Activated T-cell treated with anti-CD3 and anti-CD28 coated beads for 1 hour (primary cell): ENCODE measurements around the gene CD8A.
"Not testable (repeated sequence)": the region's sequence is repeated elsewhere in the genome, so short reads cannot be mapped to it uniquely, and the experiment has no call there.

Experiments
- DNase-seq: peaks from one replicate; pipeline ENCODE4 v3.0.0-alpha.2; 2020; ENCODE audit warnings: low read depth

Gene CD8A

DNA sequence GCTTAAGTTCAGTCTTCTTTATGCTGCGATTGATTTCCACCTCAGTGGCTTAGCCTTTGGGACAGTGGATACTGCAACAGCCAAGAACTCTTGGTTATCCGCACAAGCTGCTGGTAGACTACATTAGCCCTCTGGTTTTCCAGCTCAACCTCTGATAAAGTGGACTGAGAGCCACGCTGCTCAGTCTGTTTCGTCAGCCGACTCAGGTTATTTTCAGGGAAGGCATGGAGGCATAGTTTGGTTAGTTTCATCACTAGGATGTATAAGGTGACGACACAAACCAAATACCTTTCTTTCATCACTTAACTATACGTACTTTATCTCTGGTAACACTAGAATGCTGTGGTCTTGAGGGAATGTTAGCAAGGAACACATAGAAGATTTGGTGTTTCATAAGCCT, 14.2 kb downstream of the CD8A start:
- DNase-seq: no peak

DNA sequence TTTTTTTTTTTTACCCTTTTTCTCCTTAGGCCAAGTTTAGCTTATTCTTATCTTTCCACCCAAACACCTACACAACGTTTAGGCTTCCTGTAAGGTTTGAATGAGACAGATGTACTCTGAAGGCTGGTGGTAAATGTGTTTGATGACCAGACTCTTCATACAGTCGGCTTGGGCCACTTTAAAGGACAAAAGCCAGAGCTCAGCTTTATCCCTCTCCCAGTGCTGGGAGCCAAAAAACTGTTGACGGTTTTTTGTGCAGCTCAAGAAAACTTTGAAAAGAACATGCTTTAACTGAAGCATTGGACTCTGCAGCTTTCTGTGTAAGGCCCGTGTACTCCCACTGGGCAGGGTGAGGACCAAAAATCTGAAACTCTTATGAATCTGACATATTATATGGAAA, 15.4 kb downstream of the CD8A start:
- DNase-seq: no peak

DNA sequence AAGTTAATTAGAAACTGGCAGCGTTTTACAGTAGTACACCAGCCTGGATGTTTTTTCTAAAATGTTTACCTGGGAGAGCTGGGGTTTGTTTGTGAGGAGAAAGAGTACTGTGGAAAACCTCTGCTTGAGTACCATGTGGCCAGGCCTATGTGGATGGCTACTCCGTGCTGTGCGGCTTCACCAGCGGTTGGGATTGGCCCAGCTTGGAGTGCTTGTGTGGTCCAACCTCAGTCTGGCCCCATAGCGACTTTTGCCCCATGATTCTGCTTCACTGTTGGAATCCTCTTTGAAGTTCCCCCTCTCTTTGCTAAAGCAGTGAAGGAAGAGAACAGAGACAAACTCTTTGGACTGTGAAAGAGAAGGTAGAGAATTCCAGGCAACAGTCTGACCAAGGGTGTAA, 15.9 kb downstream of the CD8A start:
- no peak for DNase-seq

DNA sequence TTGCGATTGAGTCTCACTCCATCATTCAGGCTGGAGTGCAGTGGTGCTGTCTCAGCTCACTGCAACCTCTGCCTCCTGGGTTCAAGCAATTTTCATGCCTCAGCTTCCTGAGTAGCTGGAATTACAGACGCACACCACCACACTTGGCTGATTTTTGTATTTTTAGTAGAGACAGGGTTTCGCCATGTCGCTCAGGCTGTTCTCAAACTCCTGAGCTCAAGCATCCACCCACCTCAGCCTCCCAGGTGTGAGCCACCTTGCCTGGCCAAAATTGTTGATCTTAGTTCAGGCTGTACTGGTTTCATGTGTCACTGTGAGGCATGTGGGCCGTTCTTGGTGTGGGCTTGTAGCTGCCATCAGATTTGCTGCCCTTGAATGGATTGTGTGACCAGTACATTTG, 18.1 kb downstream of the CD8A start:
- no peak for DNase-seq

DNA sequence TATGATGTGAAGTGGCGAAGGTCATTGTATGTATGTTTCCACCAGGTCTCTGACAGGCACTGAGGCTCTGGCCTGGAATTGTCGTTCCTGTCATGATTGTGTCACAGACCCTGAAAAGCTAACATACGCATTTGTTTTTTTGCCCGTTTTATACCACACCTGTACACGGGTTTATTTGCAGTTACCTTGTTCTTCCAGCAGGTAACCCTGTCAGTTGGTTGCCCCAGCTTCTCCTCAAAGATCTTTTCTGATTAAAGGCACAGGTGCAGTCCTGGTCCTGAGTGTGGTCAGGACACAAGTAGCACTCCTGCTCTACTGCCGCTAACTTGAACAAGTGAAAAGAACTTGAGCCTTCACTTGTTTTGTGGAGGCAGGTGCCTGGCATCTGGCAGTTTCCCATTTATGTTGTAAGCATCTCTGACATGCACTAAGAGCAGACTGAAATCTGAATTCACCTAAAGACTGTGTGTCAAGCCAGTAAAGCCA, 19.9 kb downstream of the CD8A start:
- no peak for DNase-seq

DNA sequence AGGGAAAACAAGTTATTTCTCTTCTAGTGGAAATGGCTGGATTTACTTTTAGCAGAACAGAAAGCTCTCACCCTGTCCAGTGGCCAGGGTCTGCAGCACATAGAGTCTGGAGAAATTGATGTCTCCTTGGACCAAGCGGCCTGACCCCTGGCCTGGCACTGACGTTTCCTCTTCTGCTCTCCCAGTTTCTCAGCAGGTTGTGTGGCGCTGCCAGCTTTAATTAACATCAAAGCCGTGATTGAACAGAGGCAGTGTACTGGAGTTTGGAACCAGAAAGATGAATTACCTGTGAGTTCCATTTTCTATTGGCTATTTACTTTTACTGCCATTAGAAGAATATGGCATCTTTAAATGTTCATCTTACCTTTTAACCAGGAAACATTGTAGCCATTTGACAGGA, 20.9 kb downstream of the CD8A start:
- DNase-seq: no peak

DNA sequence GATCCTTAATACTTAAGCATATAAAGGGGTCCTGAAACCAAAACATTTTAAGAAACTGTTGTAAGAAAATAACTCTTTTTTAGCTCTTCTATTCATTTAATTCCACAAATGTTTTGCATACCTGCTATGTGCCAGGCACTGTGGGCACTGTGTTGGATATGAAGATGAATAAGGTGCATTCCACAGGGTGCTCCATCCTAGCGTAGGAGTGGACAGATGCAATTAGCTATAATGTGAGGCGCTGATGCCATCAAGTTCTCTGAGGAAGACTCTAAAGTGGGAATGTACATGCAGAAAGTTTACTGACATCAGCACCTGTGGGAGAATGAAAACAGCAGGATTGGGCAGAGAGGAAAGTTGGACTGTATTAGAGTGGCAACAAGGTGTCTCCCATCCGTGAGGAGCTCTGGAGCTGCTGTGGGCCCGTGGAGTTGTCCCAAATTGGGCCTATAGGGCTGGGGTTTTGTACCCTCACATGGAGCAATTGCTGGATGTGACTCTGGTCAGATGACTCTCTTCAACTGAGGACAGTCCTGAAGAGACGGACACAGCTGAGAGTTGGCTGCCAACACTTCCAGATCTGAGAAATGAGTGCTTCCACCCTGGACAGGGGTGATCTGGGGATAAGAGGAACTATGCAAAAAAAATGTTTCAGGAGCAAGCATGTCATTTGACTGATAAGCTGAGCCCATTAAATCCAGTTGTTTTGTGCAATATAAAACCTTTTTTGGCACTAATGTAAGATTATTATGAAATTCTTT, 22.3 kb downstream of the CD8A start:
- no peak for DNase-seq

DNA sequence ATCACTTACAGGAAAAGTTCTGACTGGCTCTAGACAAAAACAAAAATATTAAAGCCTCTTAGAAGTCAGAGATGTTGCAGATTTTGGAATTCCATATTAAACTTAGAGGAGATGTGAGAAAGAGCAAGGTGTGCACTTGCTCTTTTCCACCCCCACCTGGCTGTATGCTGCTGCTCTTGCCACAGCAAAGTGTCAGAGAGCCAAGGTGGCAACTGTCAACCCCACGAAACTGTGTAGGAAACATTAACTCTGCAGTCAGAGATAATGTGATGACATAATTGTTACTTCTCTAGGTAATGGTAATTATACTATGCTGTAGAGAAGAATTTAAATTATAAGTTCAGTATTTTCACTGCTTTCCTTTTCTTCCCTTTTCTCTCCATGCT, 25.4 kb downstream of the CD8A start:
- DNase-seq: no peak

DNA sequence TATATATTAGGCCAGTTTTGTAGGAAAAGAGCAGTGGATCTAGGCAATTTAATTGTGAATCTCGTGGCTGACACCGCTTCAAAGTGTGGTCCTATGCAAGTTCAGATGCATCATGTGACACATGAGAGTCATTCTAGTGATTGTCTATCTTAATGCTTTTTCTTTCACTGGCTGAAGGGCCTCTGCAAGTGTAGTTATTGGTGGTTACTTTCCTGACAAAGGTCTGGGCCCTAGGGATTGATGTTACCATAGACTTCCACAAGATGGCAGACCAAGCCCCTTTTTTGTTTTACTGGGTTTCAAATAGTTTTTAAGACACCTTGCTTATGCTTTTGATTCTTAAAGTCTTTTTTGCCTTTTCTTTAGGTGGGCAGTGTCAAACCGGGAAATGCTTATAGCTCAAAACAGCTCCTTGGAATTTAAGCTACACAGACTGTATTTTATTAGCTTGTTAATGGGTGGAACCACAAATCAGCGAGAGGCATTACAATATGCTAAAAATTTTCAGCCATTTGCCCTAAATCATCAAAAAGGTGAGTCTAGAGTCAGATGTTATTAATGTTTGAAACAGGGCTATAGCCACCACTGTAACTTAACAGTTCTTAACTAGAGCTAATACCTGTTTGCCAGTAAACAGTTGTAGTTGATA, 25.9 kb downstream of the CD8A start:
- no peak for DNase-seq

DNA sequence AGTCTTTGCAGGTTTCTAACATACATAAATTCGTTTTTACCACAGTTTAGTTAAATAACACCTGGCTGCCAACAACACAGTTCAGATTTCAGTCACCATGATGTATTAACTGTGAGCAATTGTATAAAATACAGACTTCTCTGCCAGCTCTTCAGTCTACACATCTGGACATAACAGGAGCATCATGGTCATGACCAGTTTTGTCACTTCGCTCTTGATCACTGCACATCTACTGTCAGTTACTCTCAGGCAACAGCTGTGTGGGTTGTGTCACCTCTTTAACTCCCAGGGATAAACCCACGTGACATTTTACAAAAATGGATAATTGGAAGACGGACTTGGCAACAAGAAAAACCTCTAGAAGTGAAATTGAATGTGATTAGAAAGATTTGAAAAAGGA, 30.3 kb downstream of the CD8A start:
- DNase-seq: no peak

DNA sequence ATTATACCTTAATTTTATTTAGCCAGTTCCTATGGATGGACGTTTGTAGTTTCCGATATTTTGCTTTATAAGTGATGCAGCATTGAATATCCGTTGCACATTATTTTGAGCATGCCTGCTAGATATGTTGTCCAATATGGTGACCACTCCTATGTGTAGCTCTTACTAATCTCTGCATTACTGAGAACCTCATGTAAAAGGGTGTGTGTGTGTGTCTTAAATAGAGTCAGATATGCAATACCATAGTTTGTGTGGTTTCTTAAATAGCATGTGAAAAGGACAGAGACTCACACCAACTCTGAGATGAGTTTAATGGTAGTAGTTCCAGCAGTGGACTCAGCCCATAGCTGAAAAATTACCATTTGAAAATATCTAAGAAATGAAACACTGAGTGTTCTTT, 32.3 kb downstream of the CD8A start:
- DNase-seq: no peak

DNA sequence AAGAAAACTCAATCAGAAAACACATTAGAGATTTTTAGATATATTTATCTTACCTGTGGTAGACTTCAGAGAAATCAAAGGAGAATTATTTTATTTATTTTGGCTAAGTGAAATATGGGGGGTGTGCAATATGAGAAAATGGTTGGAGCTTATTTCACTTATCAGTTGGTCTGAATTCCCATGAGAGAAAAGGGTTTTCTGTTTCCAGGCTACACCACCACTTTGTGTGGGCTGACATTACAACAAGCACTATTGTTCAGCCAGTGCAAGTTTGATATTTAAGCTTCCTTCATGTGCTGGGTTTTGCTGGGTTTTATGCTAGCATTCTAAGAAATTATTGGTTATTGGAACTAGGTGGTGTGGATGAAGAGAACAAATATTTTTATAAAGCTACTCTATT, 37.1 kb downstream of the CD8A start:
- no peak for DNase-seq

DNA sequence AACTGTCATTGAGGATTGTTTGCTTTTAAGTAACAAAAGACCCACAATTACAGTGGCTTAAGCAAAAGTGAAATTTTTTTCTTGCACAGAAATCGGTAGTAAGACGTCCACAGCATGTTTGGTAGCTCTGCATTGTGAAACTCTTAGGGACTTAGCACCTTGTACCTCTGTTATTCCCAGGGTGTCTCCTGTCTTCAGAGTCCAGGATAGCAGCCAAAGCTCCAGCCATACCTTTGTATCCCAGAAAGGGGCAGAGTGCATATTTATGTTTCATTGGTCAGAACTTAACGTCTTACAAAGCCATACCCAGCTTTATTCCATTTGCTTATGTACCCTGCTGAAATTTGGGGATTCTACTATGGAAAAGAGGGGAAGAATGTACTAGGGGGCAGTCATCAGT, 37.8 kb downstream of the CD8A start:
- no peak for DNase-seq

DNA sequence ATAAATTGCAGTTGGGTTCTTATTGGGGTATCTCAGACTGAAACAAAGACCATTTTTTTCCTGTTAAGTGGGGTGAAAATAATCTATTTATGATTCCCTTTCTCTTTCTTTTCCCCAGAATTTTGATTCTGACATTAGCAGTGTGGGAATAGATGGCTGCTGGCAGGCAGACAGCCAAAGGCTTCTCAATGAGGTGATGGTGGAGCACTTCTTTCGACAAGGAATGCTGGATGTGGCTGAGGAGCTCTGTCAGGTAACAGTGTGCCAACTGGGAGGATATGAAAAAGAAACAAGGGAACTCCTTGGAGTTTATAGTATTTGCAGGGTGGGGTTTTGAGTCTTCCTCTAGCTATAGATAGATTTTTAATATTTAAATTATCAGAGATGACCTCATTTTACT, 38.9 kb downstream of the CD8A start:
- no peak for DNase-seq

DNA sequence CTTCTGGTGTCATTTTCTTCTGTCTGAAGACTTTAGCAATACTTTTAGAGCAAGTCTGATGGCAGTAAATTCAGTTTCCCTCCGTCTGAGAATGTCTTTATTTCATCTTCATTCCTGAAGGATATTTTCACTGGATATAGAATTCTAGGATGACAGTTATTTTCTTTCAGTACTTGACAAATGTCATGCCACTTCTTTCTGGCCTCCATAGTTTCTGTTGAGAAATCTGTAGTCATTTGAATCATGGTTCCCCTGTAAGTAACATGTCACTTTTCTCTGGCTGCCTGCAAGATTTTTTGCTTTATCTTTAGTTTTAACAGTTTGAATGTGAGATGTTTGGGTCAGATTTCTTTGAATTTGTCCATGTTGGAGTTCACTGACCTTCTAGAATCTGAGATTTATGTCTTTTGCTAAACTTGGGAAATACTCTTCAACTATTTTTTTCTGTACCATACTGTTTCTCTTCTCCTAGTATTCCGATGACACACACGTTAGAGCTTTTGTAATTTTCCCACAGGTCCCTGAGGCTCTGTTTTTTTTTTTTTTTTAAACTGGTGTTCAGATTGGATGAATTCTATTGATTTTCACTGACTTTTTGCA, 40.4 kb downstream of the CD8A start:
- no peak for DNase-seq

DNA sequence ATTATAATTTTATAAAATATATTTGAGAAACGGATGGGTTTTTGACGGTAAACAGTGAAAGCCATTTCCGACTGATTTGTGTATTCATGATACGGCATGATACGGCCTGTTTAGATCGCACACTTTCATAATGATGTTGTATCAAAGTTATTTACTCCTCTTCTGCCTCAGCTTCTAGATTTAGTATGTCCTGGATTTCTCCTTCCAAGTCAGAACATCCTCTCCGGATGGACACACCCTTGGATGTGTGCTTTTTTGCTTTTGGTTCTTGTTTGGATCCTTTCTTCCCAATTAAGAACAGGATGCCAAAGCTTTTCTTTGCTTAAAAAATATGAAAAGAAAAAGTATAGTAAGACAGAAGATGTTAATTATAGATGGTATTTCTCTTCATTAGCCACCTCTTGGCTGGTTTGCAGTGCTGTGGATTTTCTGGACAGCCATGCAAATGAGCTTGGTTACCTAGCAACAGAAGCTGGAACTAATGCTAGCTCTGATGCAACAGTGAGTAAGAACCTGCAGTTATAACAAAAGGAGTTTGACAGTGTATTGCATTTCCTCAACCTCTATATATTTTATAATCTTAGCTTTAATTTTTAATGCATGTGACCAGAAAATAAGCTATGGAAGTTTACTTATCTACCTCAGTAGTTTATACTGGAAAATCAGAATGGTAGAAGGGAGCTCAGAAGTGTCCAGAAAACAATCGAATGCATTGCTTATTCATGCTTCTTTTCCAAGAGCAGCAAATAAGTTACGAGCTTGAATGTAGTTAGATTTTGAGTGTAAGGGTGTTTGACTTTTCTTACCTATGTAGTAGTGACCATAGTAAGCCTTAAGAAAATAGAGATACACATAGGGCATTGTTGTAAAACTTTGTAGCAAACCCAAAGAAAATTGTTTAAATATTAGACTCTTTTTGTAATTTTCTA, 42.7 kb downstream of the CD8A start:
- no peak for DNase-seq

DNA sequence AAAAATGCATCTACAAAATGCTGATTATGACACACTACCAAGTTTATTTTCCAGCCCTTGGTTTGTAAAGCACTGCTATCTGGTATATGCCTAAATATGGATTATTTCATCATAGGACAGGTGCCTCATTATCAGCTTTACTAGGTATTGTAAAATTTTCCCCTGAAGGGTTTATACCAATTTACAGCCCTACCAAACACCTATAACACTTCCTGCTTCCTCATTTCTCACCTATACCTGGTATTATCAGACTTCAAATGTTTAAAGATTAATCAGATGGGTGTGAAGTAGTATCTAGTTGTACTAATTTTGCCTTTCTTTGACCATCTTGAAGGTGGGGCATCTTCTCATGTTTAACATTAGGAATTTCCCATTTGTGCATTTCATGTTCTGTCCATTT, 43.8 kb downstream of the CD8A start:
- no peak for DNase-seq

DNA sequence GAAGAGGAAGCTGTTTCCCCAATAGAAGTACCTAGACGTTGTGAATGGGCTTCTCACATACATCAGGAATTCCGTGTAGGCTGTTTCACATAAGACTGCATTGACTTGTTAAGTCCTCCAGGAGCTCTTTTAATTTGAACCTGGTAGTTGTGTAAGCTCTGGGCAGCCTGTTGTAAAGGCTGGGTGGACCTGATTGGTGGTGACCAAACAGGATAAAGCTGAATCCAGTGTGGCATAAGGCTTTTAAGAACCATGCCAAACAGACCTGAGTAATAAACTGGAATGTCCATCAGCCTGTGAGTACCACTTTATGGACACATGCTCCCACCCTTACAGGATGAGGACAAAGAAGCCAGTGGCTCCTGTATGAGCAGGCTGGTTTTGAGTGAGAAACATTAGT, 46.6 kb downstream of the CD8A start:
- DNase-seq: no peak

DNA sequence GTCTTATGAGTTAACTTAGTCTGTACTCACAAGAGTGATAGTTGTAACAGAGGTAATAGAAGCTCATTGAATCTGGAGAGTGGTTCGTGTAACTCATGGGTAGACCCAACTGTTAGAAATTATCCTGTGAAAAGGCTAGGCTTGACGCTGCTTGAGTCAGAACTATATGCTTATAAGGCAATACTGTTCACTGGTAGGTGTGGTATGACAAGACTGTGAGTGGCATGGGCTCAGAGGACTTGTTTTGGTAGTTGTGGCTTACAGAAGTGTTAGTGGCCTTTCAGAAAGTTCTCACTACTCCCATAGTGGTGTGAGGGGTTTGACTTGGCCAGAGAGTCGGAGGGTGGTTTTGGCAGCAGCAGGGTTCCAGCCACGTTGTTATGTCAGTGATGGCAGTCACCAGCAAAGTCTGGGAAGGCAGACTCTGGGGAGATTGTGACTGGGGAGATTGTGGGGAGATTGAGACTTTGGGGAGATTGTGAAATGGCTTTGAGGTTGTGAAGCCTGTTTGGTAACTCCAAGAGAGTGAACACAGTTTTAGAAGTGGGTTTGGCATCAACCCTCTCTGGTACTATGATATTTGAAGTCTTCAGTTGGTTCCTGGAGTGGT, 48.7 kb downstream of the CD8A start:
- DNase-seq: not testable (repeated sequence)

DNA sequence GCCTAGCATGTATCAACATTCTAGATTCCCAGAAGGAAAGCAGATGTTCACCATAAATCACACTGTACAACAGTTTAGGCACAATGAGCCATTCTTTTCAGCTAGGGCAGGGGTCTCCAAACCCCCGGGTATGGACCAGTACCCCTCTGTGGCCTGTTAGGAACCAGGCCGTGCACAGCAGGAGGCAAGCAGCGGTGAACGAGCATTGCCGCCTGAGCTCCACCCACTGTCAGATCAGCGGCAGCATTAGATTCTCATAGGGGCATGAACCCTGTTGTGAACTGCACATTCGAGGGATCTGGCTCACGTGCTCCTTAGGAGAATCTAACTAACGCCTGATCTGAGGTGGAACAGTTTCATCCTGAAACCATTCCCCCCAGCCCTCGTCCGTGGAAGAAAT, 50.8 kb downstream of the CD8A start:
- not testable (repeated sequence) for DNase-seq

DNA sequence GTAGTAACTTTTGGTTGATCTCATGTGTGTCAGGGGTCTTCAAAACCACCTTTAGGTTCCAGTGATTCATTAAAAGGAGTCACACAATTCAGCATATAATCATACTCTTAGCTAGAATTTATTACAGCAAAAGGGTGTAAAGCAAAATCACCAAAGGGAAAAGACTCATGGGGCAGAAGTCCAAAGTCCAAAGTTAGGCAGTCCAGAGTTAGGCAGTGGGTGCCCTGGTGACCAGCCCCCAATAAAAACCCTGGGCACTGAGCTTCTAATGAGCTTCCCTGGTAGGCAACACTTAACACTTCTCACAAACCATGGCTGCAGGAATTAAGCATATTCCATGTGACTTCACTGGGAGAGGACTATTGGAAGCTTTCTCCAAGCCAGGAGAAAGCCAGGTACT, 51.2 kb downstream of the CD8A start:
- not testable (repeated sequence) for DNase-seq

DNA sequence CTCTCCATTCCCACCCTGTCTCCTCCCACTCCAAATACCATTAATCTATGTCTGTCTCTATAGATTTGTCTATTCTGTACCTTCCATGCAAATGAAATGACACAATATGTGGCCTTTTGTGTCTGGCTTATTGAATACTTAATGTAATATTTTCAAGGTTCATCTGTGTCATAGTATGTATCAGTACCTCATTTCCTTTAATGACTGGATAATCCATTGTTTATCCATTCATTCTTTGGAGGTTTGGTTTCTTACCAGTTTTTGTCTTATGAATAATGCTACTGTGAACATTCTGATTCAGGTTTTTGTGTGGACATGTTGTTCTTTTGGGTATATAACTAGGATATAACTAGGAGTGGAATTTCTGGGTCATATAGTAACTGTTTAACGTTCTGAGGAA, 55.8 kb downstream of the CD8A start:
- not testable (repeated sequence) for DNase-seq
